Hepatocyte (in vitro differentiated cells): ENCODE measurements around the gene SIRT1.

Experiments used
- EZH2 ChIP-seq: fragments of 200-600 bp; sonication (generic); IDR thresholded peaks from 2 replicates; pipeline ENCODE4 v1.6.1; 2016; ENCODE audit warnings: antibody characterized with exemption, mild to moderate bottlenecking, borderline replicate concordance
- EZH2phosphoT487 ChIP-seq: fragments of 200-600 bp; sonication (generic); IDR thresholded peaks from one replicate; pipeline ENCODE4 v1.6.1; 2018; ENCODE audit warnings: antibody characterized with exemption, mild to moderate bottlenecking, low read depth, moderate library complexity; ENCODE audit not compliant: unreplicated experiment, severe bottlenecking
- TF ChIP-seq, protein P1 (sequence below): fragments of 200-600 bp; sonication (generic); IDR thresholded peaks from 2 replicates; pipeline ENCODE4 v1.5.1; 2016; ENCODE audit warnings: antibody characterized with exemption, mild to moderate bottlenecking; ENCODE audit not compliant: poor library complexity

DNA sequence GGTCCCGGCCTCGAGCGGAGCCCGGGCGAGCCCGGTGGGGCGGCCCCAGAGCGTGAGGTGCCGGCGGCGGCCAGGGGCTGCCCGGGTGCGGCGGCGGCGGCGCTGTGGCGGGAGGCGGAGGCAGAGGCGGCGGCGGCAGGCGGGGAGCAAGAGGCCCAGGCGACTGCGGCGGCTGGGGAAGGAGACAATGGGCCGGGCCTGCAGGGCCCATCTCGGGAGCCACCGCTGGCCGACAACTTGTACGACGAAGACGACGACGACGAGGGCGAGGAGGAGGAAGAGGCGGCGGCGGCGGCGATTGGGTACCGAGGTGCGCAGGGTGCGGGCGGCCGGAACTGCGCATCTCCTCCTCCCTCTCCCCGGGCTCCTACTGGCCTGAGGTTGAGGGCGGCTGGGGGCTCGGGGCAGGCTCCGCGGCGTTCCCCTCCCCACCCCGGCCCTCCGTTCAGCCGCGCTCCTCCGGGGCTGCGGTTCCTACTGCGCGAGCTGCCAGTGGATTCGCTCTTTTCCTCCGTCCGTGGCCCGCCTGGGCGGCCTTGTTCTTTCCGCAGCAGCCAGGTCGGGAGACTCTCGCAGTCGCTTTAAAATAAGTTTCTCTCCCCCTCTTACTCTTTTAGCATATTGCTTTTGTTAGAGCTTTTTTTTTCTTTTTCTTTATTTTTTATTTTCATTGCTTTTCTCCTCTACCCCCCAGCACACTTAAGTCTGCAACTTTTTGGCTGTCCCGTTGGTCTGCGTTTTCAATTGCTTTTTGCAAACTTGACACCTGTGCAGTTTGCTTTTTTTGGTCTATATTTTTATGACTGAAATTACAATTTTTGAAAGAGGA, 600 bp downstream of the SIRT1 start:
- TF ChIP-seq EZH2phosphoT487, result no peak
- TF ChIP-seq EZH2, result no peak
- TF ChIP-seq, protein P1, sequence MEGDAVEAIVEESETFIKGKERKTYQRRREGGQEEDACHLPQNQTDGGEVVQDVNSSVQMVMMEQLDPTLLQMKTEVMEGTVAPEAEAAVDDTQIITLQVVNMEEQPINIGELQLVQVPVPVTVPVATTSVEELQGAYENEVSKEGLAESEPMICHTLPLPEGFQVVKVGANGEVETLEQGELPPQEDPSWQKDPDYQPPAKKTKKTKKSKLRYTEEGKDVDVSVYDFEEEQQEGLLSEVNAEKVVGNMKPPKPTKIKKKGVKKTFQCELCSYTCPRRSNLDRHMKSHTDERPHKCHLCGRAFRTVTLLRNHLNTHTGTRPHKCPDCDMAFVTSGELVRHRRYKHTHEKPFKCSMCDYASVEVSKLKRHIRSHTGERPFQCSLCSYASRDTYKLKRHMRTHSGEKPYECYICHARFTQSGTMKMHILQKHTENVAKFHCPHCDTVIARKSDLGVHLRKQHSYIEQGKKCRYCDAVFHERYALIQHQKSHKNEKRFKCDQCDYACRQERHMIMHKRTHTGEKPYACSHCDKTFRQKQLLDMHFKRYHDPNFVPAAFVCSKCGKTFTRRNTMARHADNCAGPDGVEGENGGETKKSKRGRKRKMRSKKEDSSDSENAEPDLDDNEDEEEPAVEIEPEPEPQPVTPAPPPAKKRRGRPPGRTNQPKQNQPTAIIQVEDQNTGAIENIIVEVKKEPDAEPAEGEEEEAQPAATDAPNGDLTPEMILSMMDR, result no peak
